HCT116 (cell line): ENCODE results near the gene PRRX2. TPM values are rescaled to one million over a fixed set of nuclear protein-coding genes. Genes with fewer than 3 reads are reported as not detected.

Experiments used
- ATAC-seq: fragments of 200-7000 bp; cut with Tn5 transposase; 2 replicates; pipeline ENCODE4 v1.9.1; 2020; ENCODE audit warnings: mild to moderate bottlenecking, moderate library complexity
- BruUV-seq: library from RNA; stranded (reverse); fragments of 400-500 nt; replicated peaks from 2 replicates; lab custom pipeline; 2021; lab: Mats Ljungman, UMichigan
- CTCF ChIA-PET: fragments of 300-600 bp; sonication (Branson Sonifier 250); formaldehyde crosslinking; loops from one replicate; lab custom pipeline; 2021; ENCODE audit warnings: antibody characterized with exemption; lab: Charles Lee
- POLR2A ChIA-PET: fragments of 300-600, 350-600 bp; sonication (Branson Sonifier 250); formaldehyde crosslinking; loops from one replicate; lab custom pipeline; 2021; ENCODE audit warnings: antibody characterized with exemption; lab: Charles Lee
- RAD21 ChIA-PET, 2 experiments: fragments of 300-600 bp; sonication (Branson Sonifier 250); formaldehyde crosslinking; loops; one replicate each; lab custom pipeline; 2023; ENCODE audit warnings: low total read pairs in 2 of 2; ENCODE audit not compliant: uncharacterized antibody in 2 of 2, unreplicated experiment in 2 of 2, low non-redundant PET in 1 of 2; lab: Charles Lee
- DNase-seq: peaks from one replicate; pipeline ENCODE4 v3.0.0-alpha.2; 2010; ENCODE audit warnings: low read depth, low spot score
- H2AFZ ChIP-seq: fragments of 200-600 bp; shearing (Covaris generic), sonication (generic); 2 replicates; pipeline ENCODE4 v1.6.1; 2017; ENCODE audit warnings: low read depth, mixed run types, mixed read lengths, antibody characterized with exemption, low read length; ENCODE audit not compliant: poor library complexity, severe bottlenecking
- H3K27ac ChIP-seq: 2 replicates; pipeline ENCODE4 v1.5.1; 2012; ENCODE audit warnings: low read depth, low read length
- H3K27me3 ChIP-seq: fragments of 200-600 bp; sonication (generic); 2 replicates; pipeline ENCODE4 v1.6.1; 2016; ENCODE audit warnings: mixed run types, low read length, mixed read lengths; ENCODE audit not compliant: insufficient read depth
- H3K36me3 ChIP-seq, 2 experiments: fragments of 200-500 bp in 1 of 2; fragments of 200-600 bp in 1 of 2; sonication (Bioruptor generic) in 1 of 2; sonication (generic) in 1 of 2; 2 replicates each; pipeline versions ENCODE4 v1.5.1 to v1.6.1; 2014 to 2016; ENCODE audit warnings: low read length in 2 of 2, inconsistent platforms in 1 of 2, mixed read lengths in 1 of 2, mixed run types in 1 of 2; ENCODE audit not compliant: insufficient read depth in 2 of 2, control insufficient read depth in 1 of 2
- H3K4me1 ChIP-seq, 2 experiments: fragments of 200-600 bp in 1 of 2; sonication (generic) in 1 of 2; 2 replicates each; pipeline versions ENCODE4 v1.5.1 to v1.6.1; 2012 to 2017; ENCODE audit warnings: low read length in 2 of 2, inconsistent platforms in 1 of 2, mild to moderate bottlenecking in 1 of 2, mixed read lengths in 1 of 2, mixed run types in 1 of 2, moderate library complexity in 1 of 2; ENCODE audit not compliant: insufficient read depth in 2 of 2, control insufficient read depth in 1 of 2
- H3K4me2 ChIP-seq: fragments of 200-600 bp; sonication (generic); 2 replicates; pipeline ENCODE4 v1.6.1; 2017; ENCODE audit warnings: mixed run types, low read length, mixed read lengths
- H3K4me3 ChIP-seq, 2 experiments: fragments of 200-600 bp in 1 of 2; sonication (generic) in 1 of 2; replicated peaks in 1 of 2; 2 replicates each; pipeline ENCODE4 v1.5.1; 2011 to 2016; ENCODE audit warnings: low read length in 2 of 2, control low read depth in 1 of 2, low read depth in 1 of 2, mild to moderate bottlenecking in 1 of 2, mixed read lengths in 1 of 2, mixed run types in 1 of 2
- H3K79me2 ChIP-seq: fragments of 200-600 bp; sonication (generic); 2 replicates; pipeline ENCODE4 v1.6.1; 2017; ENCODE audit warnings: mild to moderate bottlenecking, mixed run types, low read length, moderate library complexity, mixed read lengths; ENCODE audit not compliant: insufficient read depth
- H3K9ac ChIP-seq: fragments of 200-600 bp; sonication (generic); 2 replicates; pipeline ENCODE4 v1.6.1; 2016; ENCODE audit warnings: low read length, mixed read lengths
- H3K9me2 ChIP-seq: fragments of 200-600 bp; sonication (generic), shearing (Covaris generic); 2 replicates; pipeline ENCODE4 v1.6.1; 2017; ENCODE audit warnings: mixed run types, mild to moderate bottlenecking, moderate library complexity; ENCODE audit not compliant: insufficient read depth
- H3K9me3 ChIP-seq, 2 experiments: fragments of 200-500 bp in 1 of 2; fragments of 200-600 bp in 1 of 2; sonication (Bioruptor generic) in 1 of 2; sonication (generic) in 1 of 2; 2 replicates each; pipeline ENCODE4 v1.6.1; 2014 to 2017; ENCODE audit warnings: low read length in 2 of 2, mixed read lengths in 2 of 2, inconsistent platforms in 1 of 2, low read depth in 1 of 2, mild to moderate bottlenecking in 1 of 2, mixed run types in 1 of 2, moderate library complexity in 1 of 2; ENCODE audit not compliant: control insufficient read depth in 1 of 2, insufficient read depth in 1 of 2
- H4K20me1 ChIP-seq: fragments of 200-600 bp; sonication (generic), shearing (Covaris generic); 2 replicates; pipeline ENCODE4 v1.6.1; 2017; ENCODE audit warnings: mixed run types, mild to moderate bottlenecking, moderate library complexity; ENCODE audit not compliant: insufficient read depth
- CBX3 ChIP-seq: IDR thresholded peaks from 2 replicates; pipeline ENCODE4 v1.6.1; 2012; ENCODE audit warnings: low read depth
- CTCF ChIP-seq, 3 experiments: fragments of 200-600 bp in 1 of 3; sonication (generic) in 1 of 3; IDR thresholded peaks in 2 of 3; conservative IDR thresholded peaks in 1 of 3; 2 replicates each; pipeline ENCODE4 v1.5.1; 2012 to 2017; ENCODE audit warnings: low read depth in 2 of 3, low read length in 2 of 3, antibody characterized with exemption in 1 of 3, borderline replicate concordance in 1 of 3, control low read depth in 1 of 3, mild to moderate bottlenecking in 1 of 3, mixed read lengths in 1 of 3, mixed run types in 1 of 3, moderate library complexity in 1 of 3; ENCODE audit not compliant: insufficient read depth in 1 of 3
- FOSL1 ChIP-seq: IDR thresholded peaks from 2 replicates; pipeline ENCODE4 v1.6.1; 2012; ENCODE audit warnings: low read depth
- JUND ChIP-seq: IDR thresholded peaks from 2 replicates; pipeline ENCODE4 v1.6.1; 2012
- MAX ChIP-seq: IDR thresholded peaks from 2 replicates; pipeline ENCODE4 v1.6.1; 2012
- POLR2AphosphoS5 ChIP-seq: IDR thresholded peaks from 2 replicates; pipeline ENCODE4 v1.6.1; 2011; ENCODE audit warnings: mild to moderate bottlenecking, low read depth, low read length, moderate library complexity
- RAD21 ChIP-seq: IDR thresholded peaks from 2 replicates; pipeline ENCODE4 v1.6.1; 2012; ENCODE audit warnings: low read depth, mild to moderate bottlenecking
- REST ChIP-seq: IDR thresholded peaks from 2 replicates; pipeline ENCODE4 v1.6.1; 2012; ENCODE audit warnings: low read depth
- SRF ChIP-seq: IDR thresholded peaks from 2 replicates; pipeline ENCODE4 v1.6.1; 2012; ENCODE audit warnings: low read depth
- TCF7L2 ChIP-seq: IDR thresholded peaks from 2 replicates; pipeline ENCODE4 v1.7.0; 2011; ENCODE audit warnings: borderline replicate concordance, inconsistent platforms; ENCODE audit not compliant: insufficient read depth, insufficient read length; ENCODE audit errors: extremely low read depth
- ZNF274 ChIP-seq: fragments of 200-500 bp; sonication (Bioruptor generic); IDR thresholded peaks from 2 replicates; pipeline ENCODE4 v1.6.1; 2014; ENCODE audit warnings: mild to moderate bottlenecking, low read depth, low read length, inconsistent platforms
- intact Hi-C: fragments of 100-400 bp; cut with micrococcal nuclease; formaldehyde crosslinking; loops from 2 replicates; pipeline ENCODE4 v1.10.0; 2022
- total RNA-seq: library from RNA; stranded (reverse); gene quantifications from one replicate; pipeline ENCODE4 v1.2.1, GENCODE V29; 2021; ENCODE audit not compliant: unreplicated experiment

Gene PRRX2
- total RNA-seq, 1 experiment from 2014 or later: 25.5 TPM

GRCh38 chr9:129720181-129720864, 54.9 kb downstream of the PRRX2 start:
- ChIA-PET RAD21 (no interaction called here), POLR2A (no interaction called here)
- no peaks in the 10 kb centered on the region for H3K79me2 ChIP-seq
- no peak overlapping the region for H2AFZ ChIP-seq
- H3K4me1 ChIP-seq: no peaks in the 10 kb centered on the region
- no peaks in the 10 kb centered on the region for H3K36me3 ChIP-seq
- H3K9me2 ChIP-seq: no peaks in the 10 kb centered on the region
- no peak overlapping the region for H3K4me3 ChIP-seq
- no peaks in the 10 kb centered on the region for H3K27me3 ChIP-seq
- no peak overlapping the region for H3K4me2 ChIP-seq
- BruUV-seq: no TSS peak
- no peaks in the 10 kb centered on the region for H3K9me3 ChIP-seq
- peak; percentile 72 for ATAC-seq
- no peak overlapping the region for H3K27ac ChIP-seq
- TF ChIP-seq REST (no peak), JUND (no peak), SRF (no peak), FOSL1 (no peak), TCF7L2 (no peak), MAX (no peak), RAD21 (peak; percentile 18; the same call in 1 of the 2 replicates), CBX3 (no peak), ZNF274 (no peak), POLR2AphosphoS5 (no peak), CTCF (IDR thresholded peaks at IDR 0.05 in 2 of 3, conservative IDR thresholded peaks at IDR 0.05 in 1 of 3; ENCODE audit: borderline replicate concordance in 1 of 3, insufficient read depth in 1 of 3, low read depth in 2 of 3, low read length in 2 of 3) (peak in 2 of 3 experiments; percentile 57 to 62; a peak in 4 of 6 replicates)
- TF ChIP-seq, all 23 proteins: peak for 2
- DNase-seq: no peak
- H3K9ac ChIP-seq: no peak overlapping the region
- intact Hi-C loops: loop anchor here (10.0 kb wide), 1 partner anchor 374 kb away; no protein-coding TSS in a partner anchor
- no peaks in the 10 kb centered on the region for H4K20me1 ChIP-seq
- CTCF ChIA-PET: interaction anchor here (0.9 to 2.6 kb wide), 2 partner anchors 17 to 22 kb away, joined by 3 to 8 read pairs; no protein-coding TSS in a partner anchor
